NCI-H774 (cell line): Measurements from ENCODE around the gene KRTAP17-1.
"Not testable (repeated sequence)": the region's sequence is repeated elsewhere in the genome, so short reads cannot be mapped to it uniquely, and the experiment has no call there.

Source experiments
- DNase-seq: peaks from one replicate; lab custom pipeline; 2025; lab: John Stamatoyannopoulos, UW

Gene KRTAP17-1

GRCh38 chr17:41302981-41303380 is 12.5 kb downstream of the KRTAP17-1 start:
- DNase-seq, result no peak

- DNase-seq, result no peak
Measured at GRCh38 chr17:41301916-41302901, 13.3 kb downstream of the KRTAP17-1 start, which contains the start of gene KRTAP29-1. KRTAP29-1 (minus strand) TSS chr17:41302851; CDS start chr17:41302851, 0 bp downstream.

GRCh38 chr17:41301204-41301790 is 14.2 kb downstream of the KRTAP17-1 start:
- DNase-seq, result no peak

GRCh38 chr17:41298458-41299135 is 16.9 kb downstream of the KRTAP17-1 start:
- DNase-seq, result no peak

GRCh38 chr17:41296846-41297245 is 18.7 kb downstream of the KRTAP17-1 start:
- no peak for DNase-seq

- DNase-seq, result no peak
Measured at GRCh38 chr17:41294016-41294415, 21.5 kb downstream of the KRTAP17-1 start.

GRCh38 chr17:41287050-41287449 is 28.5 kb downstream of the KRTAP17-1 start:
- no peak for DNase-seq

GRCh38 chr17:41284546-41284945 is 31.0 kb downstream of the KRTAP17-1 start:
- DNase-seq, result no peak

GRCh38 chr17:41284043-41284442 is 31.5 kb downstream of the KRTAP17-1 start:
- DNase-seq, result no peak

GRCh38 chr17:41278176-41278955 is 37.1 kb downstream of the KRTAP17-1 start:
- DNase-seq, result no peak

- DNase-seq, result not testable (repeated sequence)
Measured at GRCh38 chr17:41275648-41276190, 39.8 kb downstream of the KRTAP17-1 start, which contains the start of gene KRTAP9-7. KRTAP9-7 (plus strand) TSS chr17:41275698; CDS start chr17:41275698, 0 bp downstream.

- no peak for DNase-seq
Measured at GRCh38 chr17:41271858-41272257, 43.7 kb downstream of the KRTAP17-1 start.

GRCh38 chr17:41271323-41271722 is 44.2 kb downstream of the KRTAP17-1 start:
- not testable (repeated sequence) for DNase-seq

- no peak for DNase-seq
Measured at GRCh38 chr17:41267711-41268110, 47.8 kb downstream of the KRTAP17-1 start.

- no peak for DNase-seq
Measured at GRCh38 chr17:41265078-41265477, 50.4 kb downstream of the KRTAP17-1 start, which contains the start of gene KRTAP9-6. KRTAP9-6 (plus strand) TSS chr17:41265378; CDS start chr17:41265378, 0 bp downstream.
